ENCODE data around the gene ANO6.

The ANO6 gene

DNA sequence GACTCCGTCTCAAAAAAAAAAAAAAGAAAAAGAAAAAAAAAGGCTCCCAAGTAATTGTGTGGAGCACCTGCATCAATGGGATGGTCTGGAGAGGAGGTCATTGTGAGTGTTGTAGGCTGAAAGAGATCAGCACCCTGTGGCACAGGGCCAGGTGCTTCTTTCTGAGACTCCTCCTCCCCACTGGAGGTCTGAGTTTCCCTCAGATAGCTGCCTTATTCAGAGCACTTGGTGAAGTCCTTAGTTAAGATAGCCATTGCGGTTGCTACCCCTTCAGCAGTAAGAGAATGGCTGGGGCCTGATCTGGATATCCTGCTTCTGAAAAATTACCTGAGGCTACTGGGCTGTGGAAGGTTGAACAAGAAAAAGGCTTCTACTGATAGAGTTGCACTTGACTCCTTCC is 69.8 kb downstream of the ANO6 start:
- DNase-seq (ENCODE audit: low read depth) = no peak
- TF ChIP-seq CTCF (IDR thresholded peaks at IDR 0.05; ENCODE audit: low read depth, low read length, missing control alignments) = no peak
- no peak overlapping the region for H3K4me3 ChIP-seq (ENCODE audit: low read depth, low read length)

DNA sequence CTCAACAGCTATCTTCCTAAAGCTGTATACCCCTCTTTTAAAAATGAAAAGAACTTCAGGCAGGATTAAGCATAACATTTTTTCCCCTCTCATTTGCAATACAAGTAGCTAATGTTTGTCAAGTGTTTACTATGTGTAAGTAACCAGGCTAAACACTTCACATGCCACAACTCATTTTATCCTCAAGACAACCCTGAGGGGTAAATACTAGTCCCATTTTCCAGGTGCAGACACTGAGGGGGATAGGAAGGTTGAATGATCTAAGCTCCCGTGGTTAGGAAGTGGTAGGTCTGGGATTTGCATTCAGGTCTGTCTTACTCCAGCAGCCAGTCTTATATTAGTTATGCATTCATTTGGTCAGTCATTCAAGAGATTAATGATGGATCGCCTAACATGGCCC is 70.7 kb downstream of the ANO6 start:
- no peak overlapping the region for H3K4me3 ChIP-seq (ENCODE audit: low read depth, low read length)
- DNase-seq (ENCODE audit: low read depth) = no peak
- TF ChIP-seq CTCF (IDR thresholded peaks at IDR 0.05; ENCODE audit: low read depth, low read length, missing control alignments) = no peak

- no peak for TF ChIP-seq CTCF (IDR thresholded peaks at IDR 0.05; ENCODE audit: low read depth, low read length, missing control alignments)
- no peak for DNase-seq (ENCODE audit: low read depth)
- H3K4me3 ChIP-seq (ENCODE audit: low read depth, low read length) = no peak overlapping the region
Measured at GRCh38 chr12:45289245-45290215, 73.6 kb downstream of the ANO6 start.

GRCh38 chr12:45290216-45290605 is 74.3 kb downstream of the ANO6 start:
- no peak for TF ChIP-seq CTCF (IDR thresholded peaks at IDR 0.05; ENCODE audit: low read depth, low read length, missing control alignments)
- DNase-seq (ENCODE audit: low read depth) = no peak
- no peak overlapping the region for H3K4me3 ChIP-seq (ENCODE audit: low read depth, low read length)

- TF ChIP-seq CTCF (IDR thresholded peaks at IDR 0.05; ENCODE audit: low read depth, low read length, missing control alignments) = no peak
- DNase-seq (ENCODE audit: low read depth) = no peak
- H3K4me3 ChIP-seq (ENCODE audit: low read depth, low read length) = no peak overlapping the region
Measured at GRCh38 chr12:45291518-45291917, 75.6 kb downstream of the ANO6 start.

GRCh38 chr12:45292486-45293195 is 76.7 kb downstream of the ANO6 start:
- no peak overlapping the region for H3K4me3 ChIP-seq (ENCODE audit: low read depth, low read length)
- no peak for TF ChIP-seq CTCF (IDR thresholded peaks at IDR 0.05; ENCODE audit: low read depth, low read length, missing control alignments)
- DNase-seq (ENCODE audit: low read depth) = no peak
